Cardiac fibroblast (primary cell): ENCODE results near the gene ADAM10.

Experiments used
- DNase-seq, 2 donors: peaks; one replicate each; pipeline versions ENCODE4 v3.0.0 to v3.0.0-alpha.2; 2010; ENCODE audit warnings: low read depth in 2 of 2
- H3K4me3 ChIP-seq, 2 donors: replicated peaks in 1 of 2; 1 replicate in 1 of 2; 2 replicates in 1 of 2; pipeline ENCODE4 v1.5.1; 2011; ENCODE audit warnings: low read depth in 2 of 2, low read length in 2 of 2, mild to moderate bottlenecking in 2 of 2, moderate library complexity in 1 of 2
- CTCF ChIP-seq: IDR thresholded peaks from one replicate; pipeline ENCODE4 v1.5.1; 2011; ENCODE audit warnings: low read depth, mild to moderate bottlenecking, low read length, inconsistent platforms

Gene ADAM10

GRCh38 chr15:58555162-58556027 is 194.1 kb downstream of the ADAM10 start:
- no peak overlapping the region for H3K4me3 ChIP-seq
- no peak for TF ChIP-seq CTCF
- DNase-seq, result no peak

GRCh38 chr15:58554758-58555157 is 194.7 kb downstream of the ADAM10 start:
- DNase-seq, result no peak
- no peak overlapping the region for H3K4me3 ChIP-seq
- TF ChIP-seq CTCF, result no peak

GRCh38 chr15:58553365-58553918 is 196.1 kb downstream of the ADAM10 start:
- TF ChIP-seq CTCF, result no peak
- no peak for DNase-seq
- no peak overlapping the region for H3K4me3 ChIP-seq

- peak overlapping the region in 1 of 2 donors; percentile 44 for H3K4me3 ChIP-seq
- no peak for TF ChIP-seq CTCF
- DNase-seq, result peak; percentile 54 to 57
Measured at GRCh38 chr15:58552505-58553364, 196.8 kb downstream of the ADAM10 start.

- TF ChIP-seq CTCF, result no peak
- H3K4me3 ChIP-seq, result peak overlapping the region; percentile 4 to 44
- DNase-seq, result peak; percentile 85 to 97
Measured at GRCh38 chr15:58551764-58552504, 197.6 kb downstream of the ADAM10 start.

- no peak overlapping the region for H3K4me3 ChIP-seq
- no peak for TF ChIP-seq CTCF
- DNase-seq, result no peak
Measured at GRCh38 chr15:58551084-58551763, 198.3 kb downstream of the ADAM10 start.
